CD4-positive, alpha-beta memory T cell (primary cell): ENCODE measurements around the gene TYROBP. TPM values are rescaled to one million over a fixed set of nuclear protein-coding genes. Genes with fewer than 3 reads are reported as not detected.
"Not testable (repeated sequence)": the region's sequence is repeated elsewhere in the genome, so short reads cannot be mapped to it uniquely, and the experiment has no call there.

Source experiments
- CTCF ChIA-PET: fragments of 350-600 bp; sonication (Branson Sonifier 250); formaldehyde crosslinking; loops from one replicate; lab custom pipeline; 2021; ENCODE audit warnings: inconsistent platforms; ENCODE audit not compliant: partially characterized antibody; lab: Charles Lee
- POLR2A ChIA-PET: fragments of 350-600 bp; sonication (Branson Sonifier 250); formaldehyde crosslinking; loops from one replicate; lab custom pipeline; 2021; ENCODE audit not compliant: partially characterized antibody; lab: Charles Lee
- DNase-seq, 5 donors: peaks; one replicate each; pipeline versions ENCODE4 v3.0.0 to v3.0.0-alpha.2; 2020 to 2022; ENCODE audit warnings: mixed read lengths in 1 of 5
- H3K27ac ChIP-seq: one replicate; pipeline ENCODE4 v1.7.0; 2013; ENCODE audit warnings: low read depth, low read length
- H3K27me3 ChIP-seq: 2 replicates; pipeline ENCODE4 v1.7.0; 2013; ENCODE audit warnings: mild to moderate bottlenecking, low read length, moderate library complexity; ENCODE audit not compliant: insufficient read depth
- H3K36me3 ChIP-seq: 2 replicates; pipeline ENCODE4 v1.7.0; 2013; ENCODE audit warnings: mild to moderate bottlenecking, low read length, moderate library complexity; ENCODE audit not compliant: insufficient read depth
- H3K4me1 ChIP-seq: 2 replicates; pipeline ENCODE4 v1.7.0; 2013; ENCODE audit warnings: mild to moderate bottlenecking, low read length, moderate library complexity; ENCODE audit not compliant: insufficient read depth
- H3K4me3 ChIP-seq, 2 donors: one replicate each; pipeline ENCODE4 v1.7.0; 2013; ENCODE audit warnings: low read length in 2 of 2, mild to moderate bottlenecking in 1 of 2
- H3K9me3 ChIP-seq, 2 donors: one replicate each; pipeline ENCODE4 v1.7.0; 2013; ENCODE audit warnings: low read length in 2 of 2, control low read depth in 1 of 2; ENCODE audit not compliant: control insufficient read depth in 1 of 2
- H3K27ac Mint-ChIP-seq, 7 donors: one replicate each; pipeline ENCODE4 v1.8.0; 2020 to 2021; ENCODE audit warnings: mixed read lengths in 7 of 7, mild to moderate bottlenecking in 6 of 7, inconsistent platforms in 3 of 7, moderate library complexity in 3 of 7
- H3K27me3 Mint-ChIP-seq, 2 donors: one replicate each; pipeline ENCODE4 v1.8.0; 2020 to 2021; ENCODE audit warnings: mixed read lengths in 2 of 2
- H3K36me3 Mint-ChIP-seq, 2 donors: one replicate each; pipeline ENCODE4 v1.8.0; 2020 to 2021; ENCODE audit warnings: mixed read lengths in 2 of 2, inconsistent platforms in 1 of 2, mild to moderate bottlenecking in 1 of 2
- H3K4me1 Mint-ChIP-seq, 4 donors: one replicate each; pipeline ENCODE4 v1.8.0; 2020 to 2021; ENCODE audit warnings: mixed read lengths in 4 of 4, mild to moderate bottlenecking in 1 of 4
- H3K4me3 Mint-ChIP-seq, 8 donors: one replicate each; pipeline ENCODE4 v1.8.0; 2020 to 2021; ENCODE audit warnings: mixed read lengths in 8 of 8, mild to moderate bottlenecking in 7 of 8, moderate library complexity in 6 of 8, inconsistent platforms in 3 of 8
- H3K9me3 Mint-ChIP-seq, 8 donors: one replicate each; pipeline ENCODE4 v1.8.0; 2020 to 2021; ENCODE audit warnings: mixed read lengths in 8 of 8, mild to moderate bottlenecking in 5 of 8, inconsistent platforms in 3 of 8, moderate library complexity in 1 of 8
- intact Hi-C: fragments of 100-400 bp; cut with micrococcal nuclease; formaldehyde crosslinking; loops from one replicate; pipeline ENCODE4 v1.15.1; 2023
- polyA plus RNA-seq, 2 donors: library from polyadenylated mRNA; unstranded; fragments of 300-500 nt; fragmentation: Illumina TruSeq; gene quantifications; one replicate each; pipeline ENCODE4 v1.2.3, GENCODE V29; 2021
- total RNA-seq, 2 experiments: library from RNA; stranded (reverse); gene quantifications; one replicate each; pipeline ENCODE4 v1.2.3, GENCODE V29; 2021

TYROBP gene
- total and polyA plus RNA-seq, 4 experiments from 2014 or later = 2.3 to 17.3 (median 7.6) TPM

GRCh38 chr19:35919306-35919705 is 11.2 kb upstream of the TYROBP start:
- H3K27ac Mint-ChIP-seq = no peak overlapping the region
- POLR2A ChIA-PET = no interaction called here
- Histone ChIP-seq H3K27ac (no peak overlapping the region), H3K4me3 (no peak overlapping the region), H3K36me3 (no peaks in the 10 kb centered on the region), H3K9me3 (no peaks in the 10 kb centered on the region), H3K4me1 (no peaks in the 10 kb centered on the region), H3K27me3 (no peaks in the 10 kb centered on the region)
- no peak overlapping the region for H3K4me3 Mint-ChIP-seq
- H3K4me1 Mint-ChIP-seq = no peaks in the 10 kb centered on the region
- no peaks in the 10 kb centered on the region for H3K27me3 Mint-ChIP-seq
- CTCF ChIA-PET = no interaction called here
- no peaks in the 10 kb centered on the region for H3K36me3 Mint-ChIP-seq
- no peaks in the 10 kb centered on the region for H3K9me3 Mint-ChIP-seq
- intact Hi-C loops = no loop called here
- DNase-seq = no peak

- Mint-ChIP-seq H3K9me3 (no peaks in the 10 kb centered on the region), H3K27ac (no peak overlapping the region), H3K27me3 (no peaks in the 10 kb centered on the region), H3K4me3 (no peak overlapping the region), H3K4me1 (peaks cover 0 to 10% (median 2%) of the 10 kb centered on the region in 4 donors), H3K36me3 (no peaks in the 10 kb centered on the region)
- CTCF ChIA-PET = no interaction called here
- DNase-seq = no peak
- H3K4me3 ChIP-seq = no peak overlapping the region
- POLR2A ChIA-PET = interaction anchor here (0.9 kb wide), 1 partner anchor 12 kb away, joined by 3 read pairs; no protein-coding TSS in a partner anchor
- H3K9me3 ChIP-seq = no peaks in the 10 kb centered on the region
- H3K36me3 ChIP-seq = no peaks in the 10 kb centered on the region
- H3K27ac ChIP-seq = no peak overlapping the region
- H3K4me1 ChIP-seq = peaks cover 8% of the 10 kb centered on the region
- intact Hi-C loops = no loop called here
- H3K27me3 ChIP-seq = no peaks in the 10 kb centered on the region
Observed at GRCh38 chr19:35915443-35915842, 7.3 kb upstream of the TYROBP start.

GRCh38 chr19:35913589-35913988 is 5.5 kb upstream of the TYROBP start:
- Mint-ChIP-seq H3K27ac (peak overlapping the region in 1 of 7 donors; percentile 36), H3K4me3 (no peak overlapping the region), H3K4me1 (peaks cover 3 to 18% (median 6%) of the 10 kb centered on the region in 4 donors), H3K27me3 (no peaks in the 10 kb centered on the region), H3K36me3 (no peaks in the 10 kb centered on the region), H3K9me3 (no peaks in the 10 kb centered on the region)
- ChIA-PET CTCF (no interaction called here), POLR2A (no interaction called here)
- Histone ChIP-seq H3K27ac (no peak overlapping the region), H3K9me3 (no peaks in the 10 kb centered on the region), H3K4me3 (no peak overlapping the region), H3K36me3 (no peaks in the 10 kb centered on the region), H3K4me1 (peaks cover 12% of the 10 kb centered on the region), H3K27me3 (no peaks in the 10 kb centered on the region)
- DNase-seq = no peak
- intact Hi-C loops = no loop called here

GRCh38 chr19:35911790-35912189 is 3.7 kb upstream of the TYROBP start:
- ChIA-PET POLR2A (interaction anchor here (0.6 to 1.3 kb wide), 4 partner anchors 8 to 19 kb away, joined by 3 to 4 read pairs (median 3); partner anchors contain the start of gene NFKBID), CTCF (interaction anchor here (1.2 to 1.6 kb wide), 2 partner anchors 10 to 29 kb away, joined by 3 to 7 read pairs; no protein-coding TSS in a partner anchor)
- no peaks in the 10 kb centered on the region for H3K36me3 ChIP-seq
- peaks cover 12% of the 10 kb centered on the region for H3K4me1 ChIP-seq
- Mint-ChIP-seq H3K9me3 (no peaks in the 10 kb centered on the region), H3K27ac (peak overlapping the region in 1 of 7 donors; percentile 74), H3K4me1 (peaks cover 5 to 22% (median 9%) of the 10 kb centered on the region in 4 donors), H3K27me3 (no peaks in the 10 kb centered on the region), H3K36me3 (no peaks in the 10 kb centered on the region), H3K4me3 (no peak overlapping the region)
- H3K27me3 ChIP-seq = no peaks in the 10 kb centered on the region
- no peak for DNase-seq
- H3K9me3 ChIP-seq = no peaks in the 10 kb centered on the region
- no peak overlapping the region for H3K4me3 ChIP-seq
- intact Hi-C loops = no loop called here
- H3K27ac ChIP-seq = no peak overlapping the region

- intact Hi-C loops = no loop called here
- Histone ChIP-seq H3K36me3 (no peaks in the 10 kb centered on the region), H3K4me3 (no peak overlapping the region), H3K4me1 (peaks cover 12% of the 10 kb centered on the region), H3K27me3 (no peaks in the 10 kb centered on the region), H3K27ac (no peak overlapping the region), H3K9me3 (no peaks in the 10 kb centered on the region)
- ChIA-PET POLR2A (interaction anchor here (0.6 to 1.1 kb wide), 2 partner anchors 7 to 10 kb away, joined by 3 to 4 read pairs; no protein-coding TSS in a partner anchor), CTCF (interaction anchor here (1.2 kb wide), 1 partner anchor 11 kb away, joined by 3 read pairs; no protein-coding TSS in a partner anchor)
- Mint-ChIP-seq H3K4me3 (no peak overlapping the region), H3K9me3 (no peaks in the 10 kb centered on the region), H3K27me3 (no peaks in the 10 kb centered on the region), H3K27ac (no peak overlapping the region), H3K4me1 (peaks cover 5 to 23% (median 9%) of the 10 kb centered on the region in 4 donors), H3K36me3 (no peaks in the 10 kb centered on the region)
- no peak for DNase-seq
Observed at GRCh38 chr19:35911173-35911572, 3.1 kb upstream of the TYROBP start.

GRCh38 chr19:35910355-35910754 is 2.3 kb upstream of the TYROBP start:
- H3K27me3 Mint-ChIP-seq, H3K36me3 ChIP-seq, CTCF ChIA-PET, H3K4me3 ChIP-seq, POLR2A ChIA-PET, H3K36me3 Mint-ChIP-seq, intact Hi-C loops, H3K9me3 ChIP-seq, H3K9me3 Mint-ChIP-seq, H3K4me3 Mint-ChIP-seq, H3K27me3 ChIP-seq, H3K27ac ChIP-seq, DNase-seq: not testable (repeated sequence)
- H3K4me1 Mint-ChIP-seq = peaks cover 5 to 23% (median 9%) of the 10 kb centered on the region in 4 donors
- peak overlapping the region in 1 of 7 donors; percentile 27 for H3K27ac Mint-ChIP-seq
- peaks cover 12% of the 10 kb centered on the region for H3K4me1 ChIP-seq

GRCh38 chr19:35909684-35910035 is 1.6 kb upstream of the TYROBP start:
- Mint-ChIP-seq H3K27ac (peak overlapping the region in 3 of 7 donors; percentile 25 to 63 (median 41)), H3K36me3 (no peaks in the 10 kb centered on the region), H3K27me3 (no peaks in the 10 kb centered on the region), H3K9me3 (no peaks in the 10 kb centered on the region), H3K4me3 (no peak overlapping the region), H3K4me1 (peaks cover 6 to 28% (median 14%) of the 10 kb centered on the region in 4 donors)
- DNase-seq = no peak
- no peak overlapping the region for H3K4me3 ChIP-seq
- H3K27me3 ChIP-seq = no peaks in the 10 kb centered on the region
- POLR2A ChIA-PET = interaction anchor here (0.8 kb wide), 1 partner anchor 9 kb away, joined by 3 read pairs; the partner anchor contains the start of gene NFKBID
- no peak overlapping the region for H3K27ac ChIP-seq
- intact Hi-C loops = no loop called here
- CTCF ChIA-PET = no interaction called here
- no peaks in the 10 kb centered on the region for H3K36me3 ChIP-seq
- peaks cover 14% of the 10 kb centered on the region for H3K4me1 ChIP-seq
- no peaks in the 10 kb centered on the region for H3K9me3 ChIP-seq
